ENCODE measurements around the gene MPZ.

- TF ChIP-seq CTCF (IDR thresholded peaks at IDR 0.05; ENCODE audit: insufficient read depth, low read length, poor library complexity, severe bottlenecking) (no peak), EZH2phosphoT487 (conservative IDR thresholded peaks at IDR 0.05; ENCODE audit: low read length) (no peak)
Measured at GRCh38 chr1:161259345-161259702, 50.4 kb downstream of the MPZ start.
